GM19452 (cell line): ENCODE results near the gene RBX1.
"Not testable (repeated sequence)": the region's sequence is repeated elsewhere in the genome, so short reads cannot be mapped to it uniquely, and the experiment has no call there.

Source experiments
- ATAC-seq: cut with Tn5 transposase; IDR thresholded peaks from one replicate; pipeline ENCODE4 v1.9.1; 2021; ENCODE audit not compliant: unreplicated experiment

Gene RBX1

DNA sequence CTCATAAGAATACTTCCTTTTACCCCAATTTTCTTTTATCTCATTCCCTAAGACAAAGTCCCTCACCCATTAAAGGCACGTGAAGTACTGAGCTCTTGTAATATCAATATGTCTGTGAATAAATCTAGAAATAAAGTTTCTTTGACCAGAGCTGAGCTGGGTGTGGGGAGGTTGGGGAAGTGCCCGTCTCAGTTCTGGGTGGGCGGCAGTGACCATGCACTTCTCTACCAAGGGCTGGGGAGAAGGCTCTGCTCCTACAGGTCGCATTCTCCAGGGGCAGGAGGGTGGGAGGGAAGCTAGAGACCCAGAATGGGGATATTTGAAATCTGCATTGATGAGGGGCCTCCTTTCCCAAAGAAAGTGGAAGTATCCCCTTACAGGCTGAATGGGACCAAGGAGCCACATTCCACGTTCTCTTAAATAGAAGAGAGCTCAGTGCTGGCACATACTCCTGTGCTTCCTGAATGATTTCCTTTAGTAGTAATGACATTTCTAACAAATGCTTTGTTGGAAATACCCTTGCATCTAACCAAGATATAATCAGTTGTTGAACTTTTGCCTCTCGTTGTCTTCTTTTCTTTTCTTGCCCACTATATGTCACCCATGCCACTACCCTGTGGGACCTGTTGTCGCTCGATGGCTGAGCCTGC is 16.1 kb downstream of the RBX1 start:
- no peak for ATAC-seq

DNA sequence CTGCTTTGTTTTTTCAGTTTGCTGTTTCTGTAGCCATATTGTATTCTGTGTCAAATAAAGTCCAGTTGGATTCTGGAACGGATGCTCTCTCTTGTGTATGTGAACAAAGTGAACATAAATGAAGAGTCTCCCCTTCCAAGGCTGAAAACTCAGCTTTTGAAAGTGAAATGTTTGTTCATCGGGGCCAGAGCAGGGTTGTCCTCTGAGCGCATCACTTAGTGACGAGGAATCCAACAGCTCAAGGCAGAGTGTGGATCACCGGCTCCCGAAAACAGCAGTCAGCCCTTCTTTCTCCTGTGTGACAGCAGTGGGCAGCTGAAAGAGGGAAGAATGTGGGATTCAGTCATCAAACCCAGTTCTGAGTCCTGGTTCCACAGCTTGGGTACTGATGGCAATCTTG is 21.4 kb downstream of the RBX1 start:
- ATAC-seq, result no peak

DNA sequence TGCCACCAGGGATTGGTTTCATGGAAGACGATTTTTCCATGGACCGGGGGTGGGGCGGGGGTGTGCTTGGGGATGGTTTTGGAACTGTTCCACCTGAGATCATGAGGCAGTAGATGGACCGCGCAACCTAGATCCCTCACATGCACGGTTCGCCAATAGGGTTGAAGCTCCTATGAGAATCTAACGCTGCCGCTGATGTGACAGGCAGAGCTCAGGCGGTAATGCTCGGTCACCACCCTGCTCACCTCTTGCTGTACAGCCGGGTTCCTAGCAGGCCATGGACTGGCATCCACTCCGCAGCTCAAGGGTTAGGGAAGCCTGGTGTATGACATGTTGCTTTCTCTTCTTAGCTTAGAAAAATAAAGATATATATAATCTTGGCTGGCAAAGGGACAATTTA is 22.0 kb downstream of the RBX1 start:
- no peak for ATAC-seq

DNA sequence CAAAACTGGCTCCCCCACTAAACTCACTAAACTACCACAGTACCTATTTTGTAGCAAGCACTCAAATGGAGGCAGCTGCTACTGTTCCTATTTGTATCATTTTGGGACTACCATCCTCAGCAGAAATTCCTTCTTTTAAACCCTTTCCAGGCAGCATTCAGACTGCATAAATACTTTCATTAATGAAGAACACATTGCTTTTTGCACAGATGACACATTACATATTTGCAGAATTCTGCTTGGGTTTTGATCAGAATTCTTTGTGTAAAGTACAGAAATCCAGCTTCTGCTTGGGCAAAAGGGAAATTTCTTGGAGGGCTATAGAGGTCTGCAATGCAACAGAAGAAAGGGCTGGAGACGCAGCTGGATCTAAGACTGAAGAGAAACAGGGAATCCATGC is 24.2 kb downstream of the RBX1 start:
- no peak for ATAC-seq

DNA sequence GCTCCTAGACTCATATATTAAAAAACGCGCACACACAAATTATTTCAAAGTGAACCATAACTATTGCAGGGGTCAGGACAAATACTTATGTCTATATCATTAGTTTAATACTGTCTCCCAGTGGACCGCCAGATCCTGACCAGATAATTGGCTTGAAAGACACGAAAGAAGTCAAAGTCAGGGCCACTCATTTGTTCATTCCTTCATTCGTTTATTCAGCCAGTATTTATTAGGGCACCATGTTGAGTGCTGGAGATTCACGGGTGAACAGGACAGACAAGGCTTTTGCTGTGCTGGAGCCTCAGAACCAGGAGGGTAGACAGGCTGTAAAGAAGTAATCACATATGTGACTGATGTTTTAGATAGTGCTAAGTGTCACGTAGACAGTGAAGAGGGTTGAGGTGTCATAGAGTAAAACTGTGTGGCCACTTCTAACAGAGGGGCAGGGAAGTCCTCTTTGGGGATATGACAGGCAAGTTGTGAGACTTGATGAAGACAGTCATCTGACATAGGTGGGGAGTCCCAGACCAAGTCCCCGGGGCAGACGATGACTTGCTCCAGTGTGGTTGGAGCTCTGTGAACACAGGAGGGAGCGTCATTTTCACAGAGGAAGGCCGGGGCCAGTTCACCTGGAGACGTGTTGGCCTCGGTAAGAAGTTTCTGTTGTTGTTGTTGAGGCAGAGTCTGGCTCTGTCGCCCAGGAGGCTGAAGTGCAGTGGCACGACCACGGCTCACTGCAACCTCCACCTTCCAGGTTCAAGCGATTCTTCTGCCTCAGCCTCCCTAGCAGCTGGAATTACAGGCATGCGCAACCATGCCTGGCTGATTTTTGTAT is 25.9 kb downstream of the RBX1 start:
- no peak for ATAC-seq

DNA sequence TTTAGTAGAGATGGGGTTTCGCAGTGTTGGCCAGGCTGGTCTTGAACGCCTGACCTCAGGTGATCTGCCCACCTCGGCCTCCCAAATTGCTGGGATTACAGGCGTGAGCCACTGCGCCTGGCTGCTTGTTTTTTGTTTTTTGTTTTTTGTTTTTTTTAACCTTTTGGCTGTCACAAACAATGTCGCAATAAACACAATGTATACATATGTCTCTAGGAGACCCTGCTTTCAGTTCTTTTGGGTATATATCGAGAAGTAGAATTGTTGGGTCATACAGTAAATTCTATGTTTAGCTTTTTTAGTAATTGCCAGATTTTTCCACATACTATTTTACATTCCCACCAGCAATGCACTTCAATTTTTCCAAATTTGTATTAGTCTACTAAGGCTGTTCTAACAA is 28.0 kb downstream of the RBX1 start:
- no peak for ATAC-seq

DNA sequence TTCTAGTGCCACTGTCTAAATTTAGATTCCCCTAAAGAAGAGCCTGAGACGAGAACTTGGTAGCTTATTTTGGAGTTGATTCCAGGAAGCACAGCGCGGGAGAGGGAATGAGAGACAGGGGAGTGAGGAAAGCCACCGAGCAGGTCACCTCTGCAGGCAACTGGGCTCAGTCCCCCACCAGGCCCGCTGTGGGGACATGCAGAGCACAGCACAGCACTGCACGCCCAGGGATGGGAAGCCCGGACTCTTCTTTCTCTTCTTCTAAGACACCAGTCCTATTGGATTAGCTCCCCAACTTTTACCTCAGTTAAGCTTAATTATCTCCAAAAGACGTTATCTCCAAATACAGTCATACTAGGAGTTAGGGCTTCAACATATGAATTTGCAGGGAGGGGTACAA is 28.7 kb downstream of the RBX1 start:
- no peak for ATAC-seq

DNA sequence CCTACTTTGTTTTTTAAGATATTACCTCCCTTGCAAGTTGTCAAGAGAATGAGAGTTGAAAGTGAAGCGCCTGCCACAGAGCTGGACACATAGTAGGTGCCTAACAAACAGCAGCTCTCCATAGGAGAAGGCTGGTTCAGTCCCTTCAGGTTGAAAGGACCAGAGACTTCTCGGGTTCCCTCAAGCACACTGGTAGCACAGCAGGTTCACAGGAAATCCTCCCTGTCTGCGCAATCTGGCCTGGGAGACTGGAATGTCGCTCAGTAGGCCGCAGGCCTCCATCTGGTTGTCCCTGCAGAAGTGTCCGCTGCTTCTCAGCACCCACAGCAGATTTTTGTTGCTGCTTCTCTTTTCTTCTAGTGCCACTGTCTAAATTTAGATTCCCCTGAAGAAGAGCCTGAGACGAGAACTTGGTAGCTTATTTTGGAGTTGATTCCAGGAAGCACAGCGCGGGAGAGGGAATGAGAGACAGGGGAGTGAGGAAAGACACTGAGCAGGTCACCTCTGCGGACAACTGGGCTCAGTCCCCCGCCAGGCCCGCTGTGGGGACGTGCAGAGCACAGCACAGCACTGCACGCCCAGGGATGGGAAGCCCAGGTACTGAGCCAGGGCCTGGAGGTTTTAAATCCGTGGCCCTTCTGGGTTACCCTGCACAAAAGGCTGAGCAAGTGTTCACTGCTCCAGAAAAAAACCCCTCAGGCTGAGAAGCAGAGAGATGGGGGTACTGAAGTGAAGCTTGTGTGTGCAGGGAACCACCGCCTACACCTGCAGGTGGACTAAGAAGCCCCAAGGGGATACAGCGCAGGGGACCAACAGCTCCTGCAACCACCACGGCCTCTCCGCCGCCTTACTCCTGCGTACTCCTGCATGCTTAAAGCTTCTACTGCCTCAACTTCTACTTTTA is 31.6 kb downstream of the RBX1 start:
- ATAC-seq, result no peak

DNA sequence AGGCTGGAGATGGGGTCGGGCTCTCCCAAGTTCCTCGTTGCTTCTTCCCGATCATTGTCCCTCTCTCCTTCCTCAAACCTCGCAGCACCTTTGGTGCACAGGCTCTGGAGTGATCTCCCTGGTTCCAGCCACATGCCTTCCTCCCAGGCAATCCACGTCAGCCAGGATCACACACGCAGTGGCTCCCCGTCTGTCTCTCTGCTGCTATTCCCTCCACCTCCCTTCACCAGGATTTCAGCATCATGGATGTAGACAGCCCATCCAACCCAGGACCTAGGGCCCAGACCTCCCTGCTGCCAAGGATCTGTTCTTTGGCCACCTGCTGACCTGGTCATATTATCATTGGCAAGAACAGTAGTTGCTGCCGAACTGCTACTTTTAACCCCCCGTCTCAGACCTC is 40.1 kb downstream of the RBX1 start:
- ATAC-seq, result no peak

DNA sequence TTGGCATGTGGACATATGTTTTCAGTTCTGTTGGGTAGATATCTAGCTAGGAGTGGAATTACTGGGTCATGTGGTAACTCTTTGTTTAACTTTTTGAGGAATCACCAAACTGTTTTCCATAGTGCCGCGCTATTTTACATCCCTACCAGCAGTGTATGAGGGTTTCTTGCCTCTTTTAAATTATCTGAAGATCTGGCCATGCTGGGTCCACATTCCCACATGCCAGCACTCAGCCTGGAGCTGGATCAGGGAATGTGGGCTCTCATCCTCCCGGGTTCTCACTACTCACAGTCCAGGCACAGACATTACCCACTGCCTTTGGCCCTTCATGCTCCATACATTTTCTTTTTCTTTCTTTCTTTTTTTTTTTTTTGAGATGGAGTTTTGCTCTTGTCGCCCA is 44.6 kb downstream of the RBX1 start:
- ATAC-seq, result no peak

DNA sequence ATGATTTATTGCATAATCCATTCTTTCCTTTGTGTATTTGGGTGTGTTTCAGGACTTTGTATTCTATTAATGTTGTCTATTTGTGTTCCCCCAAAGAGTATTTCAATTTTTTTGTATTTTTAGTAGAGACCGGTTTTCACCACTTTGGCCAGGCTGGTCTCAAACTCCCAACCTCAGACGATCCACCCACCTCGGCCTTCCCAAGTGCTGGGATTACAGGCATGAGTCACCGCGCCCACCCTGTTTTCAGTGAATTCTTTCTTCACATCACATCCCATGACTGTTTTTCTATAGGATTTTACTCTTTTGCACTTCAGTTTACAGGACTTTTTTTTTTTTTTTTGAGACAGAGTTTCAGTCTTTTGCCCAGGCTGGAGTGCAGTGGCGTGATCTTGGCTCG is 46.3 kb downstream of the RBX1 start:
- ATAC-seq, result no peak

DNA sequence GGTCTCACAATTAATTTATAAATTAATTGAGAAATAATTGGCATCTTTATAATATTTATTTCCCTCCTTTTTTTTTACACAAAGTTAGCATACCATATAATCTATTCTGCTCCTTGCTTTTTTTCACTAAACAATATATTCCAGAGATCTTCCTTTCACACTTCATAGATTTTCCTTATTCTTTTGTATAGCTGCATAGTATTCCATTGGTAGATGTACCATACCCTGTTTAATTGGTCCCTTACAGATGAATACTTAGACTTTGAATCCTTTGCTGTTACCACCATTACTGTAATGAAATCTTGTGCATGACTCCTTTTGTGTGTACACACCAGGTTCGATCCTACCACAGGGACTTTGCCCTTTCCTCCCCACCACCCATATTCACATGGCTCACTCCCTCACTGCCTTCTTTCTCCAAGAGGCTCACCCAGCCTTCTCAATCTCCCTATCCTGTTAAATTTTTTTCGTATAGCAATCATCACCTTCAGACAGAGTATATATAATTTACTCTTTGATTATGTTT is 48.9 kb downstream of the RBX1 start:
- ATAC-seq, result no peak

DNA sequence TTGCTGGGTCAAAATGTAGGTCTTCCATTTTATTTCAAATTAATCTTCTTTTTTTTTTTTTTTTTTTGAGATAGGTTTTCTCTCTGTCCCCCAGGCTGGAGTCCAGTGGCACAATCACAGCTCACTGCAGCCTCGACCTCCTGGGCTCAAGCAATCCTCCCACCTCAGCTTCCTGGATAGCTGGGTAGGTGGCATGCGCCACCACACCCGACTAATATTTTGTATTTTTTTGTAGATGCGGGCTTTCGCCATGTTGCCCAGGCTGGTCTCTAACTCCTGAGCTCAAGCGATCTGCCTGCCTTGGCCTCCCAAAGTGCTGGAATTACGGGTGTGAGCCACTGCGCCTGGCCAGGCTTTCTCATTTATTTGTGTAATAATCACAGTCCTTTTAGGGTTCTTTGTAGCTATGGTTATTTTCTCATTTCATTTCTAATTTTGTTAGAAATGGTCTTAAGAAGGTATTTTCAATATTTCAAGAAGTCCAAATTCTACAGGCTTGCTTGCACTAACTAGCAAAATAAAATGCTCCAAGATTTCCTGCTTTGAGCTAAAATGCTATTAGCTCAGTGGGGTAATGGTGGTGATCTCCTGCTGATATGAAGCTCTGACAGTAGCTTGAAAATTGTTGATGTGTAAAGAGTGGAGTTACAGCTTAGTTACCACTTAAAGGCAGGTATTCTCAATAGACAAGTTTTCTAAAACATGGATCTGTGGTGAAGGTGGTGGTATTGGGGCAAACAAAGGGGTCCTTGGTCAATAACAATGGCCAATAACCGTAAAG is 50.0 kb downstream of the RBX1 start:
- no peak for ATAC-seq

DNA sequence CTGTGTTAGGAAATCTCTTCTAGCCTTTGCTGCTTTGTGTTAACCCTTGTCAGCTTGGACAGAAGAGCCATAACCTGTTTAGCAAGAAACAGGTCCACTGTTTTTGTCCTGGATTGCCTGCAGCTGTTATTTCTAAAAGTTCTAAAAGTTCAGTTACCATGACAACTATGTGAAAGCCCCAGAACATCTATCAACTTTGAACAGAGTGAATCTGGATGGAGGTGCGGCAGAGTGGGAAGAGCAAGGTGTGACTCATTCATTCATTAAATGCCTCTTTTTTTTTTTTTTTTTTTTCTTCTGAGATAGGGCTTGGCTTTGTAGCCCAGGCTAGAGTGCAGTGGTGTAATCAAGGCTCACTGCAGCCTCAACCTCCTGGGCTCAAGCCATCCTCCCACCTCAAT is 50.5 kb downstream of the RBX1 start:
- no peak for ATAC-seq

DNA sequence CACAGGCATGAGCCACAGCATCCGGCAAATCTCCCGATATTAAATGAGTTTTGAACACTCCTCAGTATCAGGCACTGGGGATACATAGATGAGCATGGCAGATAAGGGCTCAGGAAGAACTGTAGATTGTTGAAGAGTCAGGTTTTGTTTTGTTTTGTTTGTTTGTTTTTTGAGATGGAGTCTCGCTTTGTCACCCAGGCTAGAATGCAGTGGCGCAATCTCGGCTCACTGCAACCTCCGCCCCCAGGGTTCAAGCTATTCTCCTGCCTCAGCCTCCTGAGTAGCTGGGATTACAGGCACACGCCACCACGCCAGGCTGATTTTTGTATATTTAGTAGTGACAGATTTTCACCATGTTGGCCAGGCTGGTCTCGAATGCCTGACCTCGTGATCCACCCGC is 51.2 kb downstream of the RBX1 start:
- ATAC-seq, result not testable (repeated sequence)

DNA sequence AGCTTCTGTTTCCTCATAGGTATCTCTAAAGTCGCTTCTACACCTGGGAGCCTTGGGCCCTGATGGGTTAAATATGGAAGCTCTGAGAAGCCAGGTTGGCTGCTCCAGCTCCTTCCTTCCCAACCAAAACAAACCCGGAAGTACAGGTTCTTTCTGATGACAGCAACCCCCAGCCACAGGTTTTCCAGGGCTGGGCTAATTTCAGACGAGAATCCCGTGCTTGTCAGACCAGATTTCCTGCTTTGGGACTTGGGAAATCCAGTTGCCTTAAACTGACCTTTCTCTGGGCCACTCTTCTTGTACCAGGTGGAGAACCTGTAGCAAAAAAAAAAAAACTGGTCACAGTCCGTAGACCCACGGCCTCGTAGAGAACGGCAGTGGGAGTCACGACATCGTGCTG is 51.9 kb downstream of the RBX1 start:
- ATAC-seq, result no peak

DNA sequence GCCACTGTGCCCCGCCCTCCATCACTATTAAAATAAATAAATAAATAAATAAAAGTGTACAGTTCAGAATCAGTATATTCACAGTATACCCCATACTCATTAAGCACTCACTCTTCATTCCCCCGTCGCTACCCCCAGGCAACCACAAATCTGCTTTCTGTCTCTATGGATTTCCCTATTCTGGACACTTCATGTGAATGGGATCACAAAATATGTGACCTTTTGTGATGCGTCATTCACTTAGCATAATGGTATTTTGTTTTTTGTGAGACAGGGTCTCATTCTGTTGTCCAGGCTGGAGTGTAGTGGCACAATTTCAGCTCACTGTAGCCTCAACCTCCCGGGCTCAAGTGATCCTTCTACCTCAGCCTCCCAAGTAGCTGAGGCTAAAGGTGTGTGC is 52.8 kb downstream of the RBX1 start:
- ATAC-seq, result no peak

DNA sequence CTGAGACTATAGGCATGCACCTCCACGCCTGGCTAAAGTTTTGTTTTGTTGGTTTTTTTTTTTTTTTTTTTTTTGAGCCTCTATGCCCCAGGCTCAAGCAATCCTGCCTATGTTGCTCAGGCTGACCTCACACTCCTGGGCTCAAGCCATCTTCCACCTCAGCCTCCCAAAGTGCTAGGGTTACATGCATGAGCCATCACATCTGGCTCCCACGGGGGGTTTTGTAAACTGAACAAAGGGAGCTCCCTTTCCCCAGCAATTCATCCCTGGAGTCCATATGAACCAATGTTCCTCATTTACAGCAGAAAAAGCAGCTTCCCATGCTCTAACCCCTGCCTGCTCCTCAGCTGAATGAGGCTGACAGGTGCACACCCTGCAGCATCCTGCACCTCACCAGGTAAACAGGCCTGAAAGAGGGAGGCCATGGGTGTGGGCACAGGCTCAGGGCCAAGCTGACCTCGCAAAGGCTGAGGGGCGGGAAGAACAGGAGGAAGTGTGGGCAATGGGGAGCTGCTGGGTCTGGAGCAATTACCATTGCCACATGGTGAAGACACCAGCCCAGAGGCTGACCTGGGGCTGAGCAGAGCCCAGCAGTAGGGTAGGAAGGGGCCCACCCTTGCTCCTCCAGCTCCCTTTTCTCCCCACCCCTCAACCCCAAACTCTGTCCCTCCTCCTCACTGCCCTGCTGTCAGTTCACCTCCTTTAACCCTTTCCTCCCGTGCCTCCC is 58.2 kb downstream of the RBX1 start:
- ATAC-seq, result no peak

DNA sequence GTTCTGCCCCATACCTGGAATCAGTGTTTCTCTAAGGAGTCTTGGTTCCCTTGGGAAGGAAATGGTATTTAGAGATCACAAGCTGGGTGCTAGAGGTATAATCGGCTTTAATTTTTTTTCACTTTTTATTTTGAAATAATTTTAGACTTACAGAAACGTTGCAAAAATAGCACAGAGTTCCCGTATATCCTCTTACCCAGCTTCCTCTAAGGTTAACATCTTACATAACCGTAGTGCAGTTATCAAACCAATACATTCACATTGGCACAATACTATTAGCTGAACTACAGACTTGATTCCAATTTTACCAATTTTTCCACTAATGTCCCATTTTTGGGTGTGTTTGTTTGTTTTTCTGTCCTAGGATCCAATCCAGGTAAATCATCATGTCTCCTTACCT is 63.8 kb downstream of the RBX1 start:
- ATAC-seq, result no peak

DNA sequence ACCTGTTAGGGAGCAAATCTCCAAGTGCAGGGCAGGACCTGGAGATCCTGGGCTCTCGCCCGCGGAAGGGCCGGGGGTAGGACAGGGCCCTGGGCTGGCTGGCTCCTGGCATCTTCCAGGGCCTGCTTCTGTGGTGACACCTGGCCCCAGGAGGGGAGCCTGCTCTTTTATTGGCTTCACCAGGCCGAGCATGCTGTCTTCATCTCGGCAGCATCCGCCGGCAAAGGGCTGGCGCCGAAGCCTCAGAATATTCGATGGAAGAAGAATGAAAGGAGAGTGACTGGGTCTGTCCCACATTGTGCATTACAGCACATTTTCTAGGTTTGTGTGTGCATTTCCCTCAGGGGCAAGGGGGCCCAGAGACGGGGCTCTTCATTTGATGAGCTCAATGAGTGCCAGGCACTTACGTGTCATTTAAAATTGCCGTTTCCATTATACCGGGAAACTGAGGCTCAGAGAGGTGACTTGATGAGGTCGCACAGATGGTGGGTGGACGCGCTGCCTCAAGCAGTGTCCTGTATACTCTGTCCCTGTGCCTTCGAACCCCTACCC is 70.0 kb downstream of the RBX1 start:
- ATAC-seq, result no peak
